ENCODE results near the gene ACTMAP. TPM values are rescaled to one million over a fixed set of nuclear protein-coding genes. Genes with fewer than 3 reads are reported as not detected.
A peak's percentile ranks its signal among the peaks of the same experiment; 100 is the strongest.

Gene ACTMAP
- total and polyA plus RNA-seq, 9 of the 15 experiments (the other 6 are each of a cell fraction or from before 2014, with no cell fraction given), result 1.7 to 16.6 (median 4.9) TPM

- TF ChIP-seq MLLT1 (IDR thresholded peaks at IDR 0.05) (peak in 1 of 2 experiments; percentile 31; a peak in 1 of 4 replicates), TFAM (CRISPR knock-in tag; conservative IDR thresholded peaks at IDR 0.05) (no peak), TFAP4 (CRISPR knock-in tag; IDR thresholded peaks at IDR 0.05; ENCODE audit: borderline replicate concordance) (peak; percentile 40; the same call in 1 of the 2 replicates), ZZZ3 (IDR thresholded peaks at IDR 0.05) (no peak), ARID3A (IDR thresholded peaks at IDR 0.05; ENCODE audit: borderline replicate concordance, low read depth, low read length) (no peak), NR3C1 (CRISPR knock-in tag; IDR thresholded peaks at IDR 0.05) (no peak), BRCA1 (IDR thresholded peaks at IDR 0.05) (no peak), BRCA1 (CRISPR knock-in tag; IDR thresholded peaks at IDR 0.05) (no peak), RBM15 (IDR thresholded peaks at IDR 0.05; ENCODE audit: insufficient read depth, low read length) (no peak), TBL1XR1 (IDR thresholded peaks at IDR 0.05; ENCODE audit: low read length in 2 of 2) (no peak), RBM22 (IDR thresholded peaks at IDR 0.05; ENCODE audit: low read depth, low read length, poor library complexity, severe bottlenecking) (peak; percentile 56), SETDB1 (IDR thresholded peaks at IDR 0.05; ENCODE audit: low read length) (no peak), HLTF (IDR thresholded peaks at IDR 0.05) (no peak), RBBP5 (IDR thresholded peaks at IDR 0.05; ENCODE audit: borderline replicate concordance, insufficient read depth, low read length, poor library complexity, severe bottlenecking) (peak; percentile 14), CBX5 (IDR thresholded peaks at IDR 0.05; ENCODE audit: borderline replicate concordance, low read depth) (no peak), MAFF (IDR thresholded peaks at IDR 0.05; ENCODE audit: low read length) (no peak), CHCHD3 (CRISPR knock-in tag; IDR thresholded peaks at IDR 0.05) (no peak), RB1 (IDR thresholded peaks at IDR 0.05; ENCODE audit: low read depth) (peak; percentile 43), KDM1A (IDR thresholded peaks at IDR 0.05) (no peak), ASH1L (IDR thresholded peaks at IDR 0.05; ENCODE audit: borderline replicate concordance, low read depth, partially characterized antibody) (no peak), POLR2G (IDR thresholded peaks at IDR 0.05; ENCODE audit: low read depth, low read length) (peak; percentile 67), CREM (IDR thresholded peaks at IDR 0.05; ENCODE audit: low read depth) (no peak), GMEB1 (CRISPR knock-in tag; IDR thresholded peaks at IDR 0.05) (0 out of 2 replicates have a peak, but pooled peaks have one; percentile 21)
Observed at GRCh38 chr19:40799558-40800338, 49.5 kb upstream of the ACTMAP start (continued).

All from K562 (cell line).